Uterus (tissue), 4 donors: ENCODE results near the gene FAAP20. TPM values are rescaled to one million over a fixed set of nuclear protein-coding genes. Genes with fewer than 3 reads are reported as not detected.
A peak's percentile ranks its signal among the peaks of the same experiment; 100 is the strongest.

Source experiments
- DNase-seq, 2 donors: peaks; one replicate each; pipeline ENCODE4 v3.0.0-alpha.2; 2019 to 2020
- H3K27ac ChIP-seq, 2 donors: fragments of 200-600 bp; sonication (generic); 1 replicate in 1 of 2; 2 replicates in 1 of 2; pipeline ENCODE4 v1.5.1; 2016 to 2018
- H3K27me3 ChIP-seq, 2 donors: fragments of 200-600 bp; sonication (generic); one replicate each; pipeline ENCODE4 v1.5.1; 2018 to 2019; ENCODE audit warnings: control low read depth in 1 of 2
- H3K36me3 ChIP-seq, 2 donors: fragments of 200-600 bp; sonication (generic); one replicate each; pipeline ENCODE4 v1.5.1; 2019; ENCODE audit warnings: control low read depth in 1 of 2
- H3K4me1 ChIP-seq, 2 donors: fragments of 200-600 bp; sonication (generic); one replicate each; pipeline ENCODE4 v1.5.1; 2018 to 2019; ENCODE audit warnings: control low read depth in 1 of 2
- H3K4me3 ChIP-seq, 2 donors: fragments of 200-600 bp; sonication (generic); 1 replicate in 1 of 2; 2 replicates in 1 of 2; pipeline ENCODE4 v1.5.1; 2018 to 2019; ENCODE audit warnings: mild to moderate bottlenecking in 1 of 2
- H3K9me3 ChIP-seq, 2 donors: fragments of 200-600 bp; sonication (generic); one replicate each; pipeline ENCODE4 v1.5.1; 2019; ENCODE audit warnings: control low read depth in 1 of 2
- POLR2A ChIP-seq, 2 donors: fragments of 450-650 bp; IDR thresholded peaks; one replicate each; pipeline ENCODE4 v1.6.1; 2016; ENCODE audit warnings: antibody characterized with exemption in 2 of 2, mild to moderate bottlenecking in 1 of 2, moderate library complexity in 1 of 2
- intact Hi-C: fragments of 100-400 bp; cut with DNase I; formaldehyde crosslinking; loops from one replicate; pipeline ENCODE4 v1.15.1; 2023; ENCODE audit warnings: low total_unique reads
- total RNA-seq, 4 donors: library from RNA; depleted of rRNA in 3 of 4; stranded (reverse); fragments of >200 nt in 3 of 4; gene quantifications; one replicate each; pipeline versions ENCODE4 v1.1.0 to v1.2.4, GENCODE V29; 2014 to 2023
- TF ChIP-seq, protein P1 (sequence below), 4 experiments: fragments of 200-600 bp in 2 of 4; fragments of 450-650 bp in 2 of 4; sonication (generic) in 2 of 4; IDR thresholded peaks; one replicate each; pipeline ENCODE4 v1.5.1; 2016 to 2019; ENCODE audit warnings: antibody characterized with exemption in 4 of 4, mild to moderate bottlenecking in 2 of 4, moderate library complexity in 1 of 4
- donor health status: DM: yes; HTN: yes; CAD: no.

FAAP20 gene
- total RNA-seq, 4 donors from 2014 or later: 1.5 to 68.5 (median 15.4) TPM

DNA sequence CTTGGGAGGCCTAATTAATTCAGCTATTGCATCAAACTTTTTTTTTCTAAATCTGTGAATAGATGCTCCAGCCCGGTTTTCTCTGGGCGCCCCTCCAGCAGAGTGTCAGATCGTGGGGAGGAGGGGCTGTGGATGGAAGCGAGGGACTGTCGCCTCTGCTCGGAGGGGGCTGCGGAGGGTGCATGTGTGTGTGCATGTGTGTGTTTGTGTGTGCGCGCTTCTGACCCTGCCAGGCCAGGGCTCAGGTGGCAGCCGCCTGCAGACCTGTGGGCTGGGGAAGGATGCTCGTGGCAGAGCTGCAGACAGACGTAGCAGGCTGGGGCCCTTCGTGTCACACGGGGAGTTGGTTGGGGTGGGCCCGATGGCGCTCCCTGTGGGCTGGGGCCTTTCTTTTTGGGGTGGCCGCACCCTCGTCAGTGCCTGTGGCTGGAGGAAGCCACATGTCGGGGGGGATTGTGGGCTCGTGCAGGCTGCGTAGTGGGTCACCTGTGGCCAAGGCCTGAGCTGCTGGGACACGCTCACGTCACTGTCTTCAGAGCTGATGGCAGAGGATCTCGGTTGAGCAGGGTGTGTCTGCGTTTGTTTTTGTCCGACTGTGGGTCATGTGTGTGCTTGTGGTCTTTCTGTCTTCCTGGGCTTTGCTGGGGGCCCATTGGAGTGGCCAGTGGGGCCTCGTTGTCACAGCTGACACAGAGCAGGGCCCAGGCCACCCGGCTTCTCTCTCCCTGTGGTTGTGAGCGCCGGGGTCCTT lies 36.4 kb upstream of the FAAP20 start:
- Histone ChIP-seq H3K27ac (peak overlapping the region; percentile 83 to 91), H3K4me1 (peaks cover 9 to 36% of the 10 kb centered on the region in 2 donors), H3K36me3 (no peaks in the 10 kb centered on the region), H3K27me3 (no peaks in the 10 kb centered on the region), H3K4me3 (peak overlapping the region; percentile 51 to 53), H3K9me3 (no peaks in the 10 kb centered on the region)
- TF ChIP-seq POLR2A (IDR thresholded peaks at IDR 0.05): no peak
- TF ChIP-seq, protein P1, sequence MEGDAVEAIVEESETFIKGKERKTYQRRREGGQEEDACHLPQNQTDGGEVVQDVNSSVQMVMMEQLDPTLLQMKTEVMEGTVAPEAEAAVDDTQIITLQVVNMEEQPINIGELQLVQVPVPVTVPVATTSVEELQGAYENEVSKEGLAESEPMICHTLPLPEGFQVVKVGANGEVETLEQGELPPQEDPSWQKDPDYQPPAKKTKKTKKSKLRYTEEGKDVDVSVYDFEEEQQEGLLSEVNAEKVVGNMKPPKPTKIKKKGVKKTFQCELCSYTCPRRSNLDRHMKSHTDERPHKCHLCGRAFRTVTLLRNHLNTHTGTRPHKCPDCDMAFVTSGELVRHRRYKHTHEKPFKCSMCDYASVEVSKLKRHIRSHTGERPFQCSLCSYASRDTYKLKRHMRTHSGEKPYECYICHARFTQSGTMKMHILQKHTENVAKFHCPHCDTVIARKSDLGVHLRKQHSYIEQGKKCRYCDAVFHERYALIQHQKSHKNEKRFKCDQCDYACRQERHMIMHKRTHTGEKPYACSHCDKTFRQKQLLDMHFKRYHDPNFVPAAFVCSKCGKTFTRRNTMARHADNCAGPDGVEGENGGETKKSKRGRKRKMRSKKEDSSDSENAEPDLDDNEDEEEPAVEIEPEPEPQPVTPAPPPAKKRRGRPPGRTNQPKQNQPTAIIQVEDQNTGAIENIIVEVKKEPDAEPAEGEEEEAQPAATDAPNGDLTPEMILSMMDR (IDR thresholded peaks at IDR 0.05): no peak
- DNase-seq: peak; percentile 55 to 58
- intact Hi-C loops: no loop called here

DNA sequence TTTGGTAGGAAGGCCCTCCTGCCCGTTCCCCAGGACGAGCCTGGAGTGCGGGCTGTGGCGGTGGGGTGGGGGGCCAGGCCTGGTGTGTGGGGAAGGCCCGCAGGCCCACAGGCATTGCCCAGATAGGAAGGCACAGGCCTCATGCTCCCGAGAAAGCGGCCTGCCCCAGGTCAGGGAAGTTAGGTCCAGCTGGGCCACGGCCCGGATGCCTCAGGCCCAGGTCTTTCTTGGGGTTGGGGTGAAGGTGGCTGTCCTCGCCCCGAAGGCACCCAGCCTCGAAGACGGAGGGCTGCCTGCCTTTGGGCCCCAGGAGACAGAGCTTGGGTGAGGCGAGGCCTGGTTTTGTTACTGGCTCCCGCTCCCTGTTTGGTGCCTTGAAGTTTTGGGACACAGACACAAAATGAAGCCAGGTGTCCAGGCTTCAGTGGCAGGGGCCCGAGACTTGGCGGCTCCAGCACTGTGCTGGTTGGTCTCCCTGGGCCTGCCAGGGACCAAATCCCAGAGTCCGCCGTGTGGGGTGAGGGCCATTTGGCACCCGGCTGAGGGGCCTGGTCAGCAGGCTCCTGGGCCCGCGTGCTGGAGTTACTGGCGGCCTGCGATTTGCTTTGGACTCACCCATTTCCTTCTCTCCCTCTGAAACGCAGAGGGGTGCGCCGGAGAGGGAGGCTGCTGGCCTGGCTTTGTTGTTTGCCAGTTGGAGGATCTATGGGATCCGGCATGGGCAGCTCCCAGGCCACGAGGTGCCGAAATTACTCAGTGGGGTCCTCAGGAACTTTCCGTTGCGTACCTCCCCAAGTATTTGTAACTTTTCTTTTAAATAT lies 35.5 kb upstream of the FAAP20 start:
- intact Hi-C loops: loop anchor here (2.0 kb wide), 1 partner anchor 77 kb away; no protein-coding TSS in a partner anchor
- Histone ChIP-seq H3K4me3 (peak overlapping the region; percentile 51 to 53), H3K27me3 (no peaks in the 10 kb centered on the region), H3K36me3 (no peaks in the 10 kb centered on the region), H3K4me1 (peaks cover 1 to 28% of the 10 kb centered on the region in 2 donors), H3K9me3 (no peaks in the 10 kb centered on the region), H3K27ac (peak overlapping the region; percentile 83 to 91)
- DNase-seq: peak; percentile 51 to 57
- TF ChIP-seq, protein P1 (IDR thresholded peaks at IDR 0.05): no peak
- TF ChIP-seq POLR2A (IDR thresholded peaks at IDR 0.05): no peak

DNA sequence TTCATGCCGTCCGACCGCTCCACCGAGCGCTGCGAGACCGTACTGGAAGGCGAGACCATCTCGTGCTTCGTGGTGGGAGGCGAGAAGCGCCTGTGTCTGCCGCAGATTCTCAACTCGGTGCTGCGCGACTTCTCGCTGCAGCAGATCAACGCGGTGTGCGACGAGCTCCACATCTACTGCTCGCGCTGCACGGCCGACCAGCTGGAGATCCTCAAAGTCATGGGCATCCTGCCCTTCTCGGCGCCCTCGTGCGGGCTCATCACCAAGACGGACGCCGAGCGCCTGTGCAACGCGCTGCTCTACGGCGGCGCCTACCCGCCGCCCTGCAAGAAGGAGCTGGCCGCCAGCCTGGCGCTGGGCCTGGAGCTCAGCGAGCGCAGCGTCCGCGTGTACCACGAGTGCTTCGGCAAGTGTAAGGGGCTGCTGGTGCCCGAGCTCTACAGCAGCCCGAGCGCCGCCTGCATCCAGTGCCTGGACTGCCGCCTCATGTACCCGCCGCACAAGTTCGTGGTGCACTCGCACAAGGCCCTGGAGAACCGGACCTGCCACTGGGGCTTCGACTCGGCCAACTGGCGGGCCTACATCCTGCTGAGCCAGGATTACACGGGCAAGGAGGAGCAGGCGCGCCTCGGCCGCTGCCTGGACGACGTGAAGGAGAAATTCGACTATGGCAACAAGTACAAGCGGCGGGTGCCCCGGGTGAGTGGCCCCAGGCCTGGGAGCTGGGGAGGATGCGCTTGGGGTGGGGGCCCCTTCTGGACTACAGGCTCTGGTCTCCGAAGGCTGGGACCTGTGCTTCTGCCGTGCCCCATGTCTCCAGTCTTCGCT lies 34.7 kb upstream of the FAAP20 start:
- no peaks in the 10 kb centered on the region for H3K9me3 ChIP-seq
- H3K27ac ChIP-seq: peak overlapping the region; percentile 83 to 91
- peak; percentile 76 to 81 for DNase-seq
- TF ChIP-seq, protein P1 (IDR thresholded peaks at IDR 0.05): peak in 3 of 4 experiments; percentile 12 to 29 (median 26)
- TF ChIP-seq POLR2A (IDR thresholded peaks at IDR 0.05): peak in 1 of 2 donors; percentile 31
- H3K27me3 ChIP-seq: no peaks in the 10 kb centered on the region
- no peaks in the 10 kb centered on the region for H3K36me3 ChIP-seq
- intact Hi-C loops: loop anchor here (2.0 kb wide), 1 partner anchor 78 kb away; no protein-coding TSS in a partner anchor
- H3K4me1 ChIP-seq: peaks cover 0 to 22% of the 10 kb centered on the region in 2 donors
- H3K4me3 ChIP-seq: peak overlapping the region; percentile 51 to 53

DNA sequence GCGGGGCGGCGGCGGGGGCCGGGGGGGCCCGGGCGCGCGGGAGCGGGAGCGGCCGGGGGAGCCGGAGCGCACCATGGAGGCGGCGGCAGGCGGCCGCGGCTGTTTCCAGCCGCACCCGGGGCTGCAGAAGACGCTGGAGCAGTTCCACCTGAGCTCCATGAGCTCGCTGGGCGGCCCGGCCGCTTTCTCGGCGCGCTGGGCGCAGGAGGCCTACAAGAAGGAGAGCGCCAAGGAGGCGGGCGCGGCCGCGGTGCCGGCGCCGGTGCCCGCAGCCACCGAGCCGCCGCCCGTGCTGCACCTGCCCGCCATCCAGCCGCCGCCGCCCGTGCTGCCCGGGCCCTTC lies 34.1 kb upstream of the FAAP20 start:
- Histone ChIP-seq H3K4me1 (peaks cover 0 to 16% of the 10 kb centered on the region in 2 donors), H3K9me3 (no peaks in the 10 kb centered on the region), H3K27ac (peak overlapping the region; percentile 83 to 91), H3K27me3 (no peaks in the 10 kb centered on the region), H3K36me3 (no peaks in the 10 kb centered on the region), H3K4me3 (peak overlapping the region; percentile 51 to 53)
- no peak for TF ChIP-seq POLR2A (IDR thresholded peaks at IDR 0.05)
- TF ChIP-seq, protein P1 (IDR thresholded peaks at IDR 0.05): no peak
- intact Hi-C loops: loop anchor here (2.0 kb wide), 1 partner anchor 78 kb away; no protein-coding TSS in a partner anchor
- DNase-seq: no peak
